Activated T-helper 1 cell treated with anti-CD3 and anti-CD28 coated beads, Interleukin-12 subunit alpha, Interleukin-12 subunit beta, Interleukin-2, Interleukin-4 antibody, amounts not matched to agents 30 ng/mL and 10 ng/mL and 1 ng/mL, durations not matched to agents 14 hours and 24 hours and 36 hours (primary cell): ENCODE results near the gene TMA7. TPM values are rescaled to one million over a fixed set of nuclear protein-coding genes. Genes with fewer than 3 reads are reported as not detected.

Source experiments
- DNase-seq: peaks from one replicate; pipeline ENCODE4 v3.0.0; 2021; ENCODE audit warnings: low spot score
- H3K27ac Mint-ChIP-seq: one replicate; pipeline ENCODE4 v1.8.0; 2021; ENCODE audit warnings: mild to moderate bottlenecking, mixed read lengths
- H3K27me3 Mint-ChIP-seq: one replicate; pipeline ENCODE4 v1.8.0; 2022; ENCODE audit warnings: mild to moderate bottlenecking, moderate library complexity, mixed read lengths; ENCODE audit not compliant: insufficient read depth
- H3K36me3 Mint-ChIP-seq: one replicate; pipeline ENCODE4 v1.8.0; 2021; ENCODE audit warnings: low read depth, mixed read lengths
- H3K4me1 Mint-ChIP-seq: one replicate; pipeline ENCODE4 v1.8.0; 2021; ENCODE audit warnings: low read depth, mixed read lengths
- H3K4me3 Mint-ChIP-seq: one replicate; pipeline ENCODE4 v1.8.0; 2021; ENCODE audit warnings: mild to moderate bottlenecking, moderate library complexity, mixed read lengths
- H3K9me3 Mint-ChIP-seq: one replicate; pipeline ENCODE4 v1.8.0; 2021; ENCODE audit warnings: mixed read lengths
- intact Hi-C: fragments of 100-400 bp; cut with micrococcal nuclease; formaldehyde crosslinking; loops from one replicate; pipeline ENCODE4 v1.15.1; 2024
- total RNA-seq: library from RNA; stranded (reverse); gene quantifications from 2 replicates; pipeline ENCODE4 v1.2.3, GENCODE V29; 2022

The TMA7 gene
- total RNA-seq, 1 donor from 2014 or later: 262 TPM

DNA sequence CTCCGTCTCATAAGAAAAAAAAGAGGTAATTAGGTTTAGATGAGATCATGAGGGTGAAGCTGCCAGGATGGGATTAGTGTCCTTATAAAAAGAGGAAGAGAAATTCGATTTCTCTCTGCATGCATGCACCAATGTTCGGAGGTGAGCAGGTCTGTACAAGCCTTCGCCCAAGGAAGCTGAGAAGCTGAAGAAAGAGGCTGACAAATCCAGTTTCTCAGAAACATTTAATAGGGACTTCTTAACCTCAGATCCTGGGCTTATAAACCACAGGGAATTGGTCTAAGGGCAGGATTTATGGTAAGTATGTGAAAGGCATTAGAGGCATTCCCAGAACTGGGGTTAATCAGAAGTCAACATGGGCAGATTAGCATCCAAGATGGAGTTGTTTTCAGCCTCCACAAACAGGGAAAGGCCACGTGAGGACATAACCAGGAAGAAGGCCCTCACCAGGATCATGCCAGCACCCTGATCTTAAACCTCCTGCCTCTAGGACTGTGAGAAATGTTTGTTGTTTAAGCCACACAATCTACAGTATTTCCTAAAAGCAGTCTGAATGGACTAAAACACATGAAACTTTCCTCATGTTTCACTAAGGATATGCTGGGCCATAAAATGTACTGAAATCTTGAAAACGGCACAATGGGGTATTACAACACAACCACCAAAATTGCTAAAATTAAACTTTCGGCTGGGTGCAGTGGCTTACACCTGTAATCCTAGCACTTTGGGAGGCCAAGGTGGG lies 52.6 kb downstream of the TMA7 start:
- no peak for DNase-seq
- Mint-ChIP-seq H3K27ac (no peak overlapping the region), H3K4me1 (no peaks in the 10 kb centered on the region), H3K4me3 (no peak overlapping the region), H3K9me3 (no peaks in the 10 kb centered on the region), H3K27me3 (no peaks in the 10 kb centered on the region), H3K36me3 (peaks cover 14% of the 10 kb centered on the region)
- intact Hi-C loops: no loop called here

GRCh38 chr3:48493203-48493501 lies 53.1 kb downstream of the TMA7 start:
- Mint-ChIP-seq H3K9me3 (no peaks in the 10 kb centered on the region), H3K36me3 (peaks cover 15% of the 10 kb centered on the region), H3K27ac (no peak overlapping the region), H3K4me1 (no peaks in the 10 kb centered on the region), H3K4me3 (no peak overlapping the region), H3K27me3 (no peaks in the 10 kb centered on the region)
- intact Hi-C loops: no loop called here
- no peak for DNase-seq

Other genes with a start within 250 kb of the TMA7 start
- not detected in 2 replicates for gene CAMP, start 216.8 kb upstream of the TMA7 start, total RNA-seq
- 33.0 and 34.2 TPM in 2 replicates for gene ZNF589, start 199.2 kb upstream of the TMA7 start, total RNA-seq
- 40.7 and 41.8 TPM in 2 replicates for gene NME6, start 138.9 kb upstream of the TMA7 start, total RNA-seq
- gene SPINK8, start 106.6 kb upstream of the TMA7 start, total RNA-seq: not detected in 2 replicates
- gene FBXW12, start 68.0 kb upstream of the TMA7 start, total RNA-seq: not detected in 2 replicates
- gene PLXNB1, start 10.2 kb upstream of the TMA7 start, total RNA-seq: 5.7 and 7.0 TPM in 2 replicates
- 26.0 and 26.3 TPM in 2 replicates for gene CCDC51, start 138 bp upstream of the TMA7 start, total RNA-seq
- 16.5 and 20.5 TPM in 2 replicates for gene ATRIP, start 6.5 kb downstream of the TMA7 start, total RNA-seq
- gene SHISA5, start 63.9 kb downstream of the TMA7 start, total RNA-seq: 90.1 and 92.5 TPM in 2 replicates
- gene PFKFB4, start 116.5 kb downstream of the TMA7 start, total RNA-seq: 11.7 and 15.5 TPM in 2 replicates
- 0.21 TPM in 1 of 2 replicates, not detected in the other for gene UCN2, start 123.5 kb downstream of the TMA7 start, total RNA-seq
- 0.39 and 0.83 TPM in 2 replicates for gene COL7A1, start 155.1 kb downstream of the TMA7 start, total RNA-seq
- gene UQCRC1, start 169.4 kb downstream of the TMA7 start, total RNA-seq: 191 and 193 TPM in 2 replicates
- 1.6 TPM in 1 of 2 replicates, not detected in the other for gene TMEM89, start 181.5 kb downstream of the TMA7 start, total RNA-seq
- gene SLC26A6, start 195.2 kb downstream of the TMA7 start, total RNA-seq: 46.3 and 52.8 TPM in 2 replicates
- 11.6 and 11.7 TPM in 2 replicates for gene CELSR3, start 222.6 kb downstream of the TMA7 start, total RNA-seq
- 40.8 and 45.5 TPM in 2 replicates for gene NCKIPSD, start 245.7 kb downstream of the TMA7 start, total RNA-seq